Fibroblast of skin of left biceps (primary cell): ENCODE results near the gene OR13C3.
"Not testable (repeated sequence)": the region's sequence is repeated elsewhere in the genome, so short reads cannot be mapped to it uniquely, and the experiment has no call there.

Experiments used
- DNase-seq, 2 experiments: peaks; one replicate each; pipeline ENCODE4 v3.0.0-alpha.2; 2013; ENCODE audit warnings: low read depth in 2 of 2

The OR13C3 gene

GRCh38 chr9:104536756-104537155 is at the start of gene OR13C3:
OR13C3 (minus strand) TSS chr9:104536856; CDS start chr9:104536723, 133 bp downstream.
- DNase-seq = no peak

DNA sequence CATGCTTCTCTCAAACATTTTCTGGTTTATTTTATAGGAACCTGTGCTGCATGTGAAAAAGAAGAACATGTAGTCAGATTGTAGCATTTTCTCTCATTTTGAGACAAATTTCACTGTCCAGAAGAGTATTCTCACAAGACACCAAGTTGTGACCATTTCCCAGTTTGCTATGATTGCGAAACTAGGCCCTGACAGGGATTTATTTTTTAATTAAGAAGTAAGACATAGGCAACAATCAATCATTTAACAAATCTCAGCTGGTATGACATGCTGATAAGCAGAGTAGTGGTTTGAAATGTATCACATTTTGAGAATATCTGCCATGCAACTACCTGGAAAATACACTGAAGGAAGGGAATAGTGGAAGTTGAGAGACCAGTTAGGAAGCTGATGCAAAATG is 43.9 kb upstream of the OR13C3 start:
- DNase-seq = no peak

- no peak for DNase-seq
Observed at GRCh38 chr9:104577263-104577662, 40.6 kb upstream of the OR13C3 start.

DNA sequence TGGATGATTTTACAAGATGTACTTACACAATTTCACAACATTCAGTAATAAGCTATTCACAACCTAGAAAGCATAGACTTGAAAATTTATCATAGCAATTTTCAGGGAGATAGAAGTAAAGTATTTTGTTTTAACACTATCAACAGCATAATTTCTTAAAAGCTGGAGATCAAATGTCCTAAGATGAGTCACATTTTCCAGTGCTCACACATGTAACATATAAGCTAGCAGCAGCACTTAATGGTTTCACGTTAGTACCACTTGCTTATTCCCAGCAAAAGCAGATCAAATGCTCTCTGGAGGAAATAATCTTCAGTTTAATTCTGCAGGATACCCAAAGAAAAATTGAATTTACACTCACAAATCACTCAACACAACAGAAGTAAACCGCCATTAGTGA is 38.8 kb upstream of the OR13C3 start:
- peak in 1 of 2 experiments; percentile 26 for DNase-seq

GRCh38 chr9:104572612-104573011 is 36.0 kb upstream of the OR13C3 start:
- DNase-seq = no peak

DNA sequence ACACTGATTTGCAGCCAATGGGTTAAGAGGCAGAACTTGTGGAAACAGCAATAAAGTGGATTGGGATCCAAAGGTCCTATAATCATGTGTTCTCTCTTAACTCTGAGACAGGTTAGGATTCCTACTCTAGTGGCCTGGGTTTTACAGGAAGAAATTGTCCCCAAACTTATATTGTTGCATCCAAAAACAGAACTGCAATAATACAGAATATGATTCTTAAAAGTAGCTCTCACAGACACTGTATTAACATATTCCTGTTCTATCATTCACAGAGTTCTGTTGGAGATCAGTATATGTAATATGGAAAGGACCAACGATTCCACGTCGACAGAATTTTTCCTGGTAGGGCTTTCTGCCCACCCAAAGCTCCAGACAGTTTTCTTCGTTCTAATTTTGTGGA is 32.2 kb upstream of the OR13C3 start, which contains the start of gene OR13C8:
TSS of gene OR13C8 (plus strand) at position 301 of the 400 bp plus-strand sequence. CDS start at position 301, 0 bp downstream.
- no peak for DNase-seq

GRCh38 chr9:104564358-104564757 is 27.7 kb upstream of the OR13C3 start:
- no peak for DNase-seq

GRCh38 chr9:104556830-104557634 is 20.4 kb upstream of the OR13C3 start:
- no peak for DNase-seq

DNA sequence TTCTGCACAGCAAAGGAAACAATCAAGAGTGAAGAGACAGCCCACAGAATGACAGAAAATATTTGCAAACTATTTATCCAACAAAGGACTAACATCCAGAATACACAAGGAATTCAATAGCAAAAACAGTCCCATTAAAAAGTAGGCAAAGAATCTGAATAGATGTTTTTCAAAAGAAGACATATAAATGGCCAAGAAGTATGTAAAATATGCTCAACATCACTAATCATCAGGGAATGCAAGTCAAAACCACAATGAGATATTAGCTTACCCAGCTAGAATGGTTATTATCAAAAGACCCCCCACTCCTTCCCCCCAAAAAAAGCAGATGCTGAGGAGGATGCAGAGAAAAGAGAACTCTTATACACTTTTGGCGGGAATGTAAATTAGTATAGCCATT is 18.9 kb upstream of the OR13C3 start:
- DNase-seq = peak in 1 of 2 experiments; percentile 36

- DNase-seq = peak in 1 of 2 experiments; percentile 31
Observed at GRCh38 chr9:104553261-104553660, 16.6 kb upstream of the OR13C3 start.

GRCh38 chr9:104544644-104545043 is 8.0 kb upstream of the OR13C3 start:
- no peak for DNase-seq

DNA sequence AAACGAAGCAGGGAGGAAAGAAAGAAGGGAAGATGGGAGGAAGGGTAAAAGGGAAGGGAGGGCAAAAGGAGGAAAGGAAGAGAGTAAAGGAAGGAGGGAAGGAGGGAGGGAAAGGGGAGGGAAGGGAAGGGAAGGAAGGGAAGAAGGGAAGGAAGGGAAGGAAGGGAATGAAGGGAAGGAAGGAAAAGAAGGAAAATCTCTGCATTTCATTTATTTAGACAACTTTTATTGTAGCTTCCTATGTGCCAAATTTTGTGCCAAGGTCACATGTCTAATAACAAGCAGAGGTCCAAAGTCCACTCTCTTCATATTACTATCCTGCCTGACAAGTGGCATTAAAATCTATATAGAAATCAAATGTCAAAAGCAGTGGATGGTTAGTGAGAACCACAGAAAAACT is 2.6 kb upstream of the OR13C3 start:
- no peak for DNase-seq

DNA sequence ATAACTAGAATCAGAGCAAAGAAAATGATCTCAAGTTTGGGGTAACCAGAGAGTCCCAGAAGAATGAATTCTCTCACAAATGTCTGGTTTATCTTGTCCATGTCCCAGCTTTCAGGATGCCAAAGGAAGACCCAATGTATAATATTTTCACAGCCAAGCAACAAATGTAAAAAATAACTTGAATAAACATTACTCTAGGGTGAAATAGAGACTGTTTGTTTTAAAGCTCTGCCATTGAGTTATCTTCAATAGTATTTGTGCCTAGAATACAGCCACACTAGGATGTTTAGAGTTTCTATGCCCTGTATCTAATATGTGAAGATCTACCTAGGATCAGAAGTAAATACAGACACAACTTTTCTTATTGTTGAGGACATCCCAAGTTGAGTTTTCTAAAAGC is 9.5 kb downstream of the OR13C3 start, which contains the start of gene OR13C4:
TSS of gene OR13C4 (minus strand) at position 101 of the 400 bp plus-strand sequence. CDS start at position 101, 0 bp downstream.
- DNase-seq = no peak

GRCh38 chr9:104520241-104520640 is 16.4 kb downstream of the OR13C3 start:
- not testable (repeated sequence) for DNase-seq

- DNase-seq = no peak
Observed at GRCh38 chr9:104514901-104515300, 21.8 kb downstream of the OR13C3 start.

GRCh38 chr9:104506565-104506964 is 30.1 kb downstream of the OR13C3 start:
- no peak for DNase-seq

DNA sequence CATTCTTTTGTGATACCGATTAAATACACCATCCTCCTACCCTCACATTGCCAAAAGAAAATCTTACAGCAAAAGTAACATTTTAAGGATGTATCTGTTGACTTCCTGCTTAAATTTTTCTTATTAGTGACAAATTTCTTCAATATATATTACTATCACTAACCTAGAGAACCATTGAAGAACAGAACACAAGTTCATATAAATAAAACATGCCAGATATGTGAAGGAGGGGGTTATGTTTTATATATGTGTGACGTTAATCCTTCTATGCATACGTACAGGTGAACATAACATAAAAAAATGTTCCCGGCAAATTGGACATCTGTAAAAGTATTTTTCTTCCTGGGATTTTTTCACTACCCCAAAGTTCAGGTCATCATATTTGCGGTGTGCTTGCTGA is 32.7 kb downstream of the OR13C3 start, which contains the start of gene OR13F1:
TSS of gene OR13F1 (plus strand) at position 301 of the 400 bp plus-strand sequence. CDS start at position 301, 0 bp downstream.
- DNase-seq = no peak

GRCh38 chr9:104503440-104503839 is 33.2 kb downstream of the OR13C3 start:
- no peak for DNase-seq

DNA sequence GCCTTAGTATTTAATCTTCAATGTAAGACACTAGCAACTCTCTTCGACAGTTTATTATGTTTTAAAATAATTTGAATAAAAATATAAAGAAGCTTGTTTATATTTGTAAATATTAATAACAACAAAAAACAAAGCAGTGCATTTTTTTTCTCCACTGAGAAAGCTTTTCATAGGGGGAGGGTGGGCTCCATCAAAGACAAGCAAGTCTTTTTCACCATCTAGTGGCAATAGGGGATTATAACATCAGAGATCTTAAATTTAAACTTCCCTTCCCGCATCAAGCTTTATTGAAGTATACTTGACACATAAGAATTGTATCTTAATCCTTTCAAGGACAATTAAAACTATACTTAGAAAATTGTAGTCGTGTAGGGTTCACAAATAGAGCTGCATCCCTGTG is 41.8 kb downstream of the OR13C3 start:
- DNase-seq = no peak
